Erythroblast (primary cell): ENCODE data around the gene FAF2.

ENCODE experiments used
- GATA1 ChIP-seq: IDR thresholded peaks from 2 replicates; pipeline ENCODE4 v1.6.1; 2011; ENCODE audit warnings: low read depth, mild to moderate bottlenecking, control low read depth, low read length, moderate library complexity
- POLR2A ChIP-seq: IDR thresholded peaks from 2 replicates; pipeline ENCODE4 v1.6.1; 2011; ENCODE audit warnings: mild to moderate bottlenecking, low read length

DNA sequence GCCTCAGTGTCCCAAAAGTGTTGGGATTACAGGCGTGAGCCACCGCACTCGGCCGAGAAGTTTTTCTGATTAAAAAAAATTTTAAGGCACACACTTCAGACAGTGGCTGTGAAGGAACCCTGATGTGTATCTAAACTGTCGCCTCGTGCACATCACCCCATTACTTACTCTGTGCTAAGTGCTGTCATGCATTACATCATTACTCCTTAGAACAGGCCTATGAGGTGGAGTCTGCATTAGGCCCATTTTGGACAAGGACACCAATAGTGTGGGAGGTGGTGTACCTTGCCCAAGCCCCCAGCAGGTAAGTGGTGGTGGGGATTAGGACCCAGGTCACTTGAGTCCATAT is 97.2 kb downstream of the FAF2 start:
- TF ChIP-seq POLR2A, result no peak
- no peak for TF ChIP-seq GATA1
